GM08714 (cell line): ENCODE measurements around the gene THBD.

Experiments
- H3K4me3 ChIP-seq: fragments of 200-500 bp; sonication (Bioruptor generic); 2 replicates; pipeline ENCODE4 v1.5.1; 2014; ENCODE audit warnings: mild to moderate bottlenecking, low read length, inconsistent platforms
- ZNF274 ChIP-seq: IDR thresholded peaks from 2 replicates; pipeline ENCODE4 v1.6.1; 2012; ENCODE audit warnings: mild to moderate bottlenecking, low read depth, low read length

The THBD gene

GRCh38 chr20:23043376-23043775, 6.1 kb downstream of the THBD start:
- no peak for TF ChIP-seq ZNF274
- no peak overlapping the region for H3K4me3 ChIP-seq

- no peak overlapping the region for H3K4me3 ChIP-seq
- TF ChIP-seq ZNF274, result no peak
Observed at GRCh38 chr20:23042270-23042669, 7.2 kb downstream of the THBD start.

- no peak overlapping the region for H3K4me3 ChIP-seq
- no peak for TF ChIP-seq ZNF274
Observed at GRCh38 chr20:23039885-23040508, 9.5 kb downstream of the THBD start.

- no peak for TF ChIP-seq ZNF274
- H3K4me3 ChIP-seq, result no peak overlapping the region
Observed at GRCh38 chr20:23039136-23039875, 10.2 kb downstream of the THBD start.

GRCh38 chr20:23037017-23037481, 12.4 kb downstream of the THBD start:
- no peak overlapping the region for H3K4me3 ChIP-seq
- no peak for TF ChIP-seq ZNF274

- TF ChIP-seq ZNF274, result no peak
Observed at GRCh38 chr20:23036371-23036770, 13.1 kb downstream of the THBD start.

GRCh38 chr20:23035731-23036130, 13.7 kb downstream of the THBD start:
- TF ChIP-seq ZNF274, result no peak
- no peak overlapping the region for H3K4me3 ChIP-seq

More at GRCh38 chr20:23036371-23036770, 13.1 kb downstream of the THBD start:
- no peak overlapping the region for H3K4me3 ChIP-seq

- no peak for TF ChIP-seq ZNF274
- no peak within 1 kb of the TSS for H3K4me3 ChIP-seq
Observed at GRCh38 chr20:23034721-23035671, 14.5 kb downstream of the THBD start, which contains the start of gene SSTR4. Gene SSTR4, plus strand, starts transcription at chr20:23035312. Its CDS starts 172 bp downstream, at chr20:23035484.

GRCh38 chr20:23033918-23034317, 15.6 kb downstream of the THBD start:
- no peak overlapping the region for H3K4me3 ChIP-seq
- no peak for TF ChIP-seq ZNF274

- no peak for TF ChIP-seq ZNF274
- no peak overlapping the region for H3K4me3 ChIP-seq
Observed at GRCh38 chr20:23032750-23033078, 16.8 kb downstream of the THBD start.

GRCh38 chr20:23032056-23032749, 17.3 kb downstream of the THBD start:
- no peak overlapping the region for H3K4me3 ChIP-seq
- no peak for TF ChIP-seq ZNF274

GRCh38 chr20:23031346-23031745, 18.1 kb downstream of the THBD start:
- H3K4me3 ChIP-seq, result no peak overlapping the region
- TF ChIP-seq ZNF274, result no peak

- no peak overlapping the region for H3K4me3 ChIP-seq
- no peak for TF ChIP-seq ZNF274
Observed at GRCh38 chr20:23029324-23029723, 20.1 kb downstream of the THBD start.

- H3K4me3 ChIP-seq, result no peak overlapping the region
- no peak for TF ChIP-seq ZNF274
Observed at GRCh38 chr20:23028392-23028791, 21.1 kb downstream of the THBD start.
